HFF-Myc (cell line): ENCODE measurements around the gene CSNK2B.

Experiments
- DNase-seq: peaks from one replicate; pipeline ENCODE4 v3.0.0-alpha.2; 2011; ENCODE audit warnings: low read depth; ENCODE audit errors: extremely low read depth
- H3K4me3 ChIP-seq: replicated peaks from 2 replicates; pipeline ENCODE4 v1.5.1; 2011; ENCODE audit warnings: low read depth, mild to moderate bottlenecking, control low read depth, low read length
- TF ChIP-seq, protein P1 (sequence below): IDR thresholded peaks from 2 replicates; pipeline ENCODE4 v1.5.1; 2012; ENCODE audit warnings: mild to moderate bottlenecking, low read depth, low read length, control low read depth; ENCODE audit errors: missing control alignments

CSNK2B gene

DNA sequence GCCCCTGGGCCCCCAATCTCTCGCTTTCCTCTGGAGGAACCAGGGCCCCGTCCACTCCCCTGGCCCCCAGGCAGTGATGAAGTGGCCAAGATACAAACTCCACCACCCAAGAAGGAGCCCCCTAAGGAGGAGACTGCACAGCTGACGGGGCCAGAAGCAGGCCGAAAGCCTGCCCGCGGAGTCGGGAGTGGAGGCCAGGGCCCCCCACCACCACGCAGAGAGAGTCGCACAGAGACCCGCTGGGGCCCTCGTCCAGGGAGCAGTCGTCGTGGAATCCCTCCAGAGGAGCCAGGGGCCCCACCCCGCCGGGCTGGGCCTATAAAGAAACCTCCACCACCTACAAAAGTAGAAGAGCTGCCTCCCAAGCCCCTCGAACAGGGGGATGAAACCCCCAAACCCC, 34.7 kb upstream of the CSNK2B start:
- TF ChIP-seq, protein P1, sequence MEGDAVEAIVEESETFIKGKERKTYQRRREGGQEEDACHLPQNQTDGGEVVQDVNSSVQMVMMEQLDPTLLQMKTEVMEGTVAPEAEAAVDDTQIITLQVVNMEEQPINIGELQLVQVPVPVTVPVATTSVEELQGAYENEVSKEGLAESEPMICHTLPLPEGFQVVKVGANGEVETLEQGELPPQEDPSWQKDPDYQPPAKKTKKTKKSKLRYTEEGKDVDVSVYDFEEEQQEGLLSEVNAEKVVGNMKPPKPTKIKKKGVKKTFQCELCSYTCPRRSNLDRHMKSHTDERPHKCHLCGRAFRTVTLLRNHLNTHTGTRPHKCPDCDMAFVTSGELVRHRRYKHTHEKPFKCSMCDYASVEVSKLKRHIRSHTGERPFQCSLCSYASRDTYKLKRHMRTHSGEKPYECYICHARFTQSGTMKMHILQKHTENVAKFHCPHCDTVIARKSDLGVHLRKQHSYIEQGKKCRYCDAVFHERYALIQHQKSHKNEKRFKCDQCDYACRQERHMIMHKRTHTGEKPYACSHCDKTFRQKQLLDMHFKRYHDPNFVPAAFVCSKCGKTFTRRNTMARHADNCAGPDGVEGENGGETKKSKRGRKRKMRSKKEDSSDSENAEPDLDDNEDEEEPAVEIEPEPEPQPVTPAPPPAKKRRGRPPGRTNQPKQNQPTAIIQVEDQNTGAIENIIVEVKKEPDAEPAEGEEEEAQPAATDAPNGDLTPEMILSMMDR = no peak
- H3K4me3 ChIP-seq = no peak overlapping the region
- no peak for DNase-seq

- no peak overlapping the region for H3K4me3 ChIP-seq
- TF ChIP-seq, protein P1 = no peak
- DNase-seq = no peak
Measured at GRCh38 chr6:31631681-31632278, 34.1 kb upstream of the CSNK2B start.

DNA sequence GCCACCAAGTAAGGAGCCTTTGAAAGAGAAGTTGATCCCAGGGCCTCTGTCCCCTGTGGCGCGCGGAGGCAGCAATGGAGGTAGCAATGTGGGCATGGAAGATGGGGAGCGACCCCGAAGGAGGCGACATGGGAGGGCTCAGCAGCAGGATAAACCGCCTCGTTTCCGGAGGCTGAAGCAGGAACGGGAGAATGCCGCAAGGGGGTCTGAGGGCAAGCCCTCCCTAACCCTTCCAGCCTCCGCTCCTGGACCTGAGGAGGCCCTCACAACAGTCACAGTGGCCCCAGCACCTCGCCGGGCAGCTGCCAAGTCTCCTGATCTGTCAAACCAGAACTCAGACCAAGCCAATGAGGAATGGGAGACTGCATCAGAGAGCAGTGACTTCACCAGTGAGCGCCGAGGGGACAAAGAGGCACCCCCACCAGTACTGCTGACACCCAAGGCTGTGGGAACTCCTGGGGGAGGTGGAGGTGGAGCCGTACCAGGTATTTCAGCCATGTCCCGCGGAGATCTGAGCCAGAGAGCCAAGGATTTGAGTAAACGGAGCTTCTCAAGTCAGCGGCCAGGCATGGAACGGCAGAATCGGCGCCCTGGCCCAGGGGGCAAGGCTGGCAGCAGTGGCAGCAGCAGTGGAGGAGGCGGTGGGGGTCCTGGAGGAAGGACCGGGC, 33.5 kb upstream of the CSNK2B start:
- TF ChIP-seq, protein P1 = no peak
- no peak overlapping the region for H3K4me3 ChIP-seq
- no peak for DNase-seq

DNA sequence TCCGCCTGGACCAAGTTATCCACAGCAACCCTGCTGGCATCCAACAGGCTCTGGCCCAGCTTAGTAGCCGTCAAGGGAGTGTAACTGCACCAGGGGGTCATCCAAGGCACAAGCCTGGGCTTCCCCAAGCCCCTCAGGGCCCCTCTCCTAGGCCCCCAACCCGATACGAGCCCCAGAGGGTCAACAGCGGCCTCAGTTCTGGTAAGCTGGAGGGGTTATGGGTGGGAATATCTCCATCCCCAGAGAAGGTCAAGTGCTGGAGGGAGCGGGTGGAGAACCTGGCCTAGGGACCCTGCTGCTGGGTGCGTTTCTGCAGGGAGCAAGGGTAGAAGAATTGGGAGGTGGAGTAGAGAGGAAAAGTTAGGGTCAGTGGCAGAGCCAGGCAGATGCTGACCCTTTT, 32.4 kb upstream of the CSNK2B start:
- no peak overlapping the region for H3K4me3 ChIP-seq
- TF ChIP-seq, protein P1 = no peak
- DNase-seq = no peak

DNA sequence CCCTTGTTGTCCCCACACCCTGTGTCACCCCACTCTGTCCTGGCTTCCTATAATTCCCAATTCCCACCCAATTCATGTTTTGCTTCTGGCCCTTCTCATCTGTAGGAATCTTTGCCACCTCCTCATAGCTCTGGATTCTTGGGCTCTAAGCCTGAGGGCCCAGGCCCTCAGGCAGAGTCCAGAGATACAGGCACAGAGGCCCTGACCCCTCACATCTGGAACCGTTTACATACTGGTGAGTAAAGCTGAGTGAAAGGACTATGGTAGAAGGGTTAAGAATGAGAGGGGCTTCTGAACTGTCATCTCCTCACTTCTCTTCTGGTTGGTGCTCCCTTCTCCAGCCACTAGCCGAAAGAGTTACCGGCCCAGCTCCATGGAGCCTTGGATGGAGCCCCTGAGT, 31.7 kb upstream of the CSNK2B start:
- DNase-seq = no peak
- no peak overlapping the region for H3K4me3 ChIP-seq
- TF ChIP-seq, protein P1 = no peak

DNA sequence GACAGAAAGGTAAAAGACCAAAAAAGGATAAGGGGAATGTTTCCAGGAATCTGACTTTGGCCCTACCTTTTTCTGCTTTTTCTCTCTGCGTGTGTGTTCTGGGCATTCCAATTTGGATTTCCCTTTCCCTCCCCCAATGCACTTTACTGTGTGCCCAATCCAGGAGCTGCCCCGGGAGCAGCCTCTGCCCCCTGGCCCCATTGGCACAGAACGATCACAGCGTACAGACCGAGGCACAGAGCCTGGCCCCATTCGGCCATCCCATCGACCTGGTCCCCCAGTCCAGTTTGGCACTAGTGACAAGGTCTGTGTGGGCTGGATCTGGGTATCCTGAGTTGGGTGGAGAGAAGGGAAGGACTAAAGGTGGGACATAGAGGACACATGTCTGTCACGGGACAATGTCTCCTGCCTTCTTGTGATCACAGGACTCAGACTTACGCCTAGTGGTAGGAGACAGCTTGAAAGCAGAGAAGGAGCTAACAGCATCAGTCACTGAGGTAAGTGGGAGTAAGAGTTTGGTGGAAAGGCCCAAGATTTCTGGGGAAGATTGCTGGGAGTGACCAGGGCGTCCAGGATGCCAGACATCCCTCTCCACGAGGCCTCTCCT, 30.8 kb upstream of the CSNK2B start:
- TF ChIP-seq, protein P1 = no peak
- DNase-seq = no peak
- H3K4me3 ChIP-seq = no peak overlapping the region
